Measurements from ENCODE around the gene HOMER2. TPM values are rescaled to one million over a fixed set of nuclear protein-coding genes. Genes with fewer than 3 reads are reported as not detected.

Gene HOMER2
- total RNA-seq, 2 experiments from 2014 or later: 5.6 TPM

DNA sequence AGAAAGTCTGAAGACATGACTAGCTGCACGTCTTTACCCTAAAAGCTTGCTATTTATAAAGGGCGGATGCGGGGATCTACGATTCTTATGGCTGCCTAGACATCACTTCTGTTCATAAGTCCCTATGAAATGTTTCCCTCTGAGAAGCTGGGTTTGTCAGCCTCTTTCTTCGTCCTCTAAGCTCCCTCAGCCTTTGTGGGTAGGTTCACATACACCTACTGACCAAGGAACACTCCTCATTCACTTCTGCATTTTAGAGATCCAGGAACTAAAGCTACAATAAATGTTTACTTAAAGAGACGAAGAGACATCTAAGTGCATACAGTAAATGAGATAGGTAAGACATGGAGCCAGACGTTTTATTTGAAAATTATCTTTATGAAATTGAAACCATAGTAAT is 16.8 kb upstream of the HOMER2 start:
- H4K20me1 ChIP-seq (ENCODE audit: insufficient read depth, low read length): no peaks in the 10 kb centered on the region
- H3K27ac ChIP-seq (ENCODE audit: low read depth, low read length, poor library complexity, severe bottlenecking): no peak overlapping the region
- no TSS peak for BruUV-seq (replicated peaks)
- ChIA-PET POLR2A (interaction anchor here (1.5 kb wide), 1 partner anchor 16 kb away, joined by 4 read pairs; the partner anchor contains the start of gene RAMAC), CTCF (ENCODE audit: unreplicated experiment) (no interaction called here)
- no peak for DNase-seq (ENCODE audit: low spot score)
- H3K9me2 ChIP-seq (ENCODE audit: insufficient read depth, low read length): no peaks in the 10 kb centered on the region
- H3K4me1 ChIP-seq (ENCODE audit: insufficient read depth, low read length, poor library complexity, severe bottlenecking): no peaks in the 10 kb centered on the region
- intact Hi-C loops (cut with micrococcal nuclease; ENCODE audit: unreplicated experiment): no loop called here
- no peak overlapping the region for H3K4me3 ChIP-seq (ENCODE audit: low read depth, low read length, poor library complexity, severe bottlenecking)
- no peak for TF ChIP-seq EZH2phosphoT487 (IDR thresholded peaks at IDR 0.05; ENCODE audit: borderline replicate concordance, low read depth, low read length)
- TF ChIP-seq, protein P1, sequence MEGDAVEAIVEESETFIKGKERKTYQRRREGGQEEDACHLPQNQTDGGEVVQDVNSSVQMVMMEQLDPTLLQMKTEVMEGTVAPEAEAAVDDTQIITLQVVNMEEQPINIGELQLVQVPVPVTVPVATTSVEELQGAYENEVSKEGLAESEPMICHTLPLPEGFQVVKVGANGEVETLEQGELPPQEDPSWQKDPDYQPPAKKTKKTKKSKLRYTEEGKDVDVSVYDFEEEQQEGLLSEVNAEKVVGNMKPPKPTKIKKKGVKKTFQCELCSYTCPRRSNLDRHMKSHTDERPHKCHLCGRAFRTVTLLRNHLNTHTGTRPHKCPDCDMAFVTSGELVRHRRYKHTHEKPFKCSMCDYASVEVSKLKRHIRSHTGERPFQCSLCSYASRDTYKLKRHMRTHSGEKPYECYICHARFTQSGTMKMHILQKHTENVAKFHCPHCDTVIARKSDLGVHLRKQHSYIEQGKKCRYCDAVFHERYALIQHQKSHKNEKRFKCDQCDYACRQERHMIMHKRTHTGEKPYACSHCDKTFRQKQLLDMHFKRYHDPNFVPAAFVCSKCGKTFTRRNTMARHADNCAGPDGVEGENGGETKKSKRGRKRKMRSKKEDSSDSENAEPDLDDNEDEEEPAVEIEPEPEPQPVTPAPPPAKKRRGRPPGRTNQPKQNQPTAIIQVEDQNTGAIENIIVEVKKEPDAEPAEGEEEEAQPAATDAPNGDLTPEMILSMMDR (conservative IDR thresholded peaks at IDR 0.05; ENCODE audit: low read length): no peak
- no peaks in the 10 kb centered on the region for H3K36me3 ChIP-seq (ENCODE audit: insufficient read depth, low read length)
- no peak overlapping the region for H2AFZ ChIP-seq (ENCODE audit: low read length)
- H3K4me2 ChIP-seq (ENCODE audit: low read length): no peak overlapping the region
- no peaks in the 10 kb centered on the region for H3K9me3 ChIP-seq (ENCODE audit: low read length)
- no peaks in the 10 kb centered on the region for H3K79me2 ChIP-seq (ENCODE audit: insufficient read depth, low read depth, low read length)

DNA sequence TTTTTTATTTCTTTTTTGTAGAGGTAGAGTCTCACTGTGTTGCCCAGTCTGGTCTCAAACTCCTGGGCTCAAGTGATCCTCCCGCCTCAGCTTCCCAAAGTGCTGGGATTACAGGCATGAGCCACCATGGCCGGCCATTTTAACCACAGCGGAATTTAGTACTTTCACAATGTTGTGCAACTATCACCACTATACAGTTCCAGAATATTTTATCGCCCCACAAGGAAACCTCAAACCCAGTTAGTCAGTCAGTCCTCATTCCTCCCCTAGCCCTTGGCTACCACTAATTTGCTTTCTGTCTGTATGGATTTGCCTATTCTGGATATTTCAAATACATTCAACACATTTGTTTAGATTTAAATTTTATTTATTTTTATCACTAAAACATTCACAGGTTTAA is 15.5 kb upstream of the HOMER2 start:
- no peaks in the 10 kb centered on the region for H3K36me3 ChIP-seq (ENCODE audit: insufficient read depth, low read length)
- H3K4me2 ChIP-seq (ENCODE audit: low read length): no peak overlapping the region
- H3K27ac ChIP-seq (ENCODE audit: low read depth, low read length, poor library complexity, severe bottlenecking): no peak overlapping the region
- H3K9me3 ChIP-seq (ENCODE audit: low read length): no peaks in the 10 kb centered on the region
- no peak overlapping the region for H2AFZ ChIP-seq (ENCODE audit: low read length)
- no peaks in the 10 kb centered on the region for H3K4me1 ChIP-seq (ENCODE audit: insufficient read depth, low read length, poor library complexity, severe bottlenecking)
- ChIA-PET CTCF (ENCODE audit: unreplicated experiment) (no interaction called here), POLR2A (interaction anchor here (0.6 kb wide), 2 partner anchors 157 to 250 kb away, joined by 3 to 4 read pairs; no protein-coding TSS in a partner anchor)
- H3K9me2 ChIP-seq (ENCODE audit: insufficient read depth, low read length): no peaks in the 10 kb centered on the region
- no peak overlapping the region for H3K4me3 ChIP-seq (ENCODE audit: low read depth, low read length, poor library complexity, severe bottlenecking)
- DNase-seq (ENCODE audit: low spot score): no peak
- intact Hi-C loops (cut with micrococcal nuclease; ENCODE audit: unreplicated experiment): no loop called here
- H4K20me1 ChIP-seq (ENCODE audit: insufficient read depth, low read length): no peaks in the 10 kb centered on the region
- H3K79me2 ChIP-seq (ENCODE audit: insufficient read depth, low read depth, low read length): no peaks in the 10 kb centered on the region
- TF ChIP-seq EZH2phosphoT487 (IDR thresholded peaks at IDR 0.05; ENCODE audit: borderline replicate concordance, low read depth, low read length): no peak
- TF ChIP-seq, protein P1 (conservative IDR thresholded peaks at IDR 0.05; ENCODE audit: low read length): no peak
- no TSS peak for BruUV-seq (replicated peaks)

DNA sequence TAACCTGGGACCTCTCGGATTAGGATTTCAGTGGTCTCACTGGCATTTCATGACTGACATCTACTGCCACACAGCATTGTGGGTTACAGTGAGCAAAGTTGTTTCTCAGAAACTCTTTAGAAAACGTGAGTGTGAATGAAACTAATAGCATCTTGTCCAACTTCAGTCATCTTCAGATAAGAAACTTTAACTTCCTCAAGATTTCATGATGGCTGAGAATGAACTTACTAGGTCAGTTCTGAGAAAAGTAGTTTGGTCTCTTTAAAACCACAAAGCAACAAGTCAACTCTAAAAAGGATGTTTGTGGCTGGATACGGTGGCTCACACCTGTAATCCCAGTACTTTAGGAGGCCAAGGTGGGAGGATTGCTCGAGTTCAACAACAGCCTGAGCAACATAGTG is 14.2 kb upstream of the HOMER2 start:
- H3K36me3 ChIP-seq (ENCODE audit: insufficient read depth, low read length): no peaks in the 10 kb centered on the region
- no peak overlapping the region for H3K4me2 ChIP-seq (ENCODE audit: low read length)
- ChIA-PET POLR2A (no interaction called here), CTCF (ENCODE audit: unreplicated experiment) (no interaction called here)
- no peaks in the 10 kb centered on the region for H3K9me2 ChIP-seq (ENCODE audit: insufficient read depth, low read length)
- H3K4me1 ChIP-seq (ENCODE audit: insufficient read depth, low read length, poor library complexity, severe bottlenecking): no peaks in the 10 kb centered on the region
- no peaks in the 10 kb centered on the region for H3K9me3 ChIP-seq (ENCODE audit: low read length)
- H3K79me2 ChIP-seq (ENCODE audit: insufficient read depth, low read depth, low read length): no peaks in the 10 kb centered on the region
- TF ChIP-seq, protein P1 (conservative IDR thresholded peaks at IDR 0.05; ENCODE audit: low read length): no peak
- no peak for TF ChIP-seq EZH2phosphoT487 (IDR thresholded peaks at IDR 0.05; ENCODE audit: borderline replicate concordance, low read depth, low read length)
- H3K4me3 ChIP-seq (ENCODE audit: low read depth, low read length, poor library complexity, severe bottlenecking): no peak overlapping the region
- intact Hi-C loops (cut with micrococcal nuclease; ENCODE audit: unreplicated experiment): no loop called here
- no peak overlapping the region for H3K27ac ChIP-seq (ENCODE audit: low read depth, low read length, poor library complexity, severe bottlenecking)
- no peak overlapping the region for H2AFZ ChIP-seq (ENCODE audit: low read length)
- no TSS peak for BruUV-seq (replicated peaks)
- no peak for DNase-seq (ENCODE audit: low spot score)
- no peaks in the 10 kb centered on the region for H4K20me1 ChIP-seq (ENCODE audit: insufficient read depth, low read length)
